ENCODE data around the gene EHMT1. TPM values are rescaled to one million over a fixed set of nuclear protein-coding genes. Genes with fewer than 3 reads are reported as not detected.

Gene EHMT1
- total RNA-seq, 1 donor from 2014 or later: 82.7 TPM

DNA sequence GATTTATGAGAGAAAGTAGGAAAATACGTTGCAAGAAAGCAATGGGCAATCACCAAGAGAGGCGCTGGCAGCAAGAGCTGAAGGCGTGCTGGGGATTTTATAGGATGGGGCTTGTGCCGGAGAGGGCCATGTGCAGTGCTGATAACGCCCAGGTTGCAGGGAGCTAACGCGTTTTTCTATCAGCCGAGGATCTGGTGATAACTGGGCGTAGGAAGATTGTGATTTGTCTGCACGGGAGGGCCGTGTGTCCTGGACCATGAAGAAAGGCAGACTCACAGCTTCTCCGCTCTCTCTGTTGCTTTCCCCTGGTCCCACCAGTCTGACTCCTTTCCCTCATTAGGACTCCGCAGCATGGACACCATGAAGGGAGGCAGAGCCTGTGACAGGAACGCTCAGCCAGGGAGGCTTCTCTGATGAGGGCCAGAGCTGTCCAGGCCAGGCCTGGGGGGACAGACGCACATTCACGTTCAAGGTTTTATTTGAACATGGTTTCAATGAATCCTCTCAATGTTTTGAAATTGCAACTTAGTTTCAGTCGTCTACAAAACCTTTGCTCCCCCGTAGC is 246.9 kb downstream of the EHMT1 start:
- ATAC-seq (no peak), DNase-seq (no peak)
- H3K4me1 ChIP-seq: no peaks in the 10 kb centered on the region
- no peak overlapping the region for H3K27ac ChIP-seq
- H3K9me3 ChIP-seq: peaks cover 3% of the 10 kb centered on the region
- H3K4me3 ChIP-seq: no peak overlapping the region
- H3K36me3 ChIP-seq: no peaks in the 10 kb centered on the region
- no peaks in the 10 kb centered on the region for H3K27me3 ChIP-seq
- TF ChIP-seq CTCF (IDR thresholded peaks at IDR 0.05): no peak
- intact Hi-C loops (cut with DNase I): no loop called here

- TF ChIP-seq CTCF (IDR thresholded peaks at IDR 0.05): no peak
- Histone ChIP-seq H3K4me3 (no peak overlapping the region), H3K36me3 (no peaks in the 10 kb centered on the region), H3K27me3 (no peaks in the 10 kb centered on the region), H3K27ac (no peak overlapping the region), H3K9me3 (no peaks in the 10 kb centered on the region), H3K4me1 (no peaks in the 10 kb centered on the region)
- intact Hi-C loops (cut with DNase I): no loop called here
- ATAC-seq: no peak
- no peak for DNase-seq
Observed at GRCh38 chr9:137866226-137867141, 247.7 kb downstream of the EHMT1 start.

DNA sequence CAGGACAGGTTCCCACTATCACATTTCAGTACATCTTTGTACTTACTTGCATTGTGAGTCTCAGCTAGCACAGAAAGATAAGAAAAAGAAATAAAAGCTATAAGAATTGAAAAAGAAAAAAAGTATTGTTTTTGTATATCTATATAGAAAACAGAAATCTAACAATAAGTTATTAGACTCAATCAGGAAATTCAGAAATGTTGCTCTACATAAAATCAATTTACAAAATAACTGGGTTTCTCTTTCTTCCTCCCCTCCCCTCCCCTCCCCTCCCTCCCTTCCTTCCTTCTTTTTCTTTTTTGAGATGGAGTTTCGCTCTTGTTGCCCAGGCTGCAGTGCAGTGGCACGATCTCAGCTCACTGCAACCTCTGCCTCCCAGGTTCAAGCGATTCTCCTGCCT is 251.6 kb downstream of the EHMT1 start:
- intact Hi-C loops (cut with DNase I): no loop called here
- no peak for ATAC-seq
- DNase-seq: no peak
- no peak for TF ChIP-seq CTCF (IDR thresholded peaks at IDR 0.05)
- Histone ChIP-seq H3K27ac (no peak overlapping the region), H3K4me1 (no peaks in the 10 kb centered on the region), H3K4me3 (no peak overlapping the region), H3K27me3 (peaks cover 3% of the 10 kb centered on the region), H3K36me3 (no peaks in the 10 kb centered on the region), H3K9me3 (no peaks in the 10 kb centered on the region)

GRCh38 chr9:137872296-137872695 is 253.5 kb downstream of the EHMT1 start:
- DNase-seq (no peak), ATAC-seq (no peak)
- H3K4me3 ChIP-seq: no peak overlapping the region
- H3K27ac ChIP-seq: no peak overlapping the region
- no peaks in the 10 kb centered on the region for H3K36me3 ChIP-seq
- no peak for TF ChIP-seq CTCF (IDR thresholded peaks at IDR 0.05)
- no peaks in the 10 kb centered on the region for H3K4me1 ChIP-seq
- H3K9me3 ChIP-seq: no peaks in the 10 kb centered on the region
- intact Hi-C loops (cut with DNase I): no loop called here
- peaks cover 21% of the 10 kb centered on the region for H3K27me3 ChIP-seq

- Histone ChIP-seq H3K27me3 (peaks cover 26% of the 10 kb centered on the region), H3K27ac (no peak overlapping the region), H3K9me3 (no peaks in the 10 kb centered on the region), H3K36me3 (no peaks in the 10 kb centered on the region), H3K4me1 (no peaks in the 10 kb centered on the region), H3K4me3 (no peak overlapping the region)
- no peak for ATAC-seq
- intact Hi-C loops (cut with DNase I): no loop called here
- no peak for TF ChIP-seq CTCF (IDR thresholded peaks at IDR 0.05)
- no peak for DNase-seq
Observed at GRCh38 chr9:137873408-137873807, 254.6 kb downstream of the EHMT1 start.

All from upper lobe of right lung (tissue), 1 donor.